ENCODE results near the gene PIGZ.

The PIGZ gene

DNA sequence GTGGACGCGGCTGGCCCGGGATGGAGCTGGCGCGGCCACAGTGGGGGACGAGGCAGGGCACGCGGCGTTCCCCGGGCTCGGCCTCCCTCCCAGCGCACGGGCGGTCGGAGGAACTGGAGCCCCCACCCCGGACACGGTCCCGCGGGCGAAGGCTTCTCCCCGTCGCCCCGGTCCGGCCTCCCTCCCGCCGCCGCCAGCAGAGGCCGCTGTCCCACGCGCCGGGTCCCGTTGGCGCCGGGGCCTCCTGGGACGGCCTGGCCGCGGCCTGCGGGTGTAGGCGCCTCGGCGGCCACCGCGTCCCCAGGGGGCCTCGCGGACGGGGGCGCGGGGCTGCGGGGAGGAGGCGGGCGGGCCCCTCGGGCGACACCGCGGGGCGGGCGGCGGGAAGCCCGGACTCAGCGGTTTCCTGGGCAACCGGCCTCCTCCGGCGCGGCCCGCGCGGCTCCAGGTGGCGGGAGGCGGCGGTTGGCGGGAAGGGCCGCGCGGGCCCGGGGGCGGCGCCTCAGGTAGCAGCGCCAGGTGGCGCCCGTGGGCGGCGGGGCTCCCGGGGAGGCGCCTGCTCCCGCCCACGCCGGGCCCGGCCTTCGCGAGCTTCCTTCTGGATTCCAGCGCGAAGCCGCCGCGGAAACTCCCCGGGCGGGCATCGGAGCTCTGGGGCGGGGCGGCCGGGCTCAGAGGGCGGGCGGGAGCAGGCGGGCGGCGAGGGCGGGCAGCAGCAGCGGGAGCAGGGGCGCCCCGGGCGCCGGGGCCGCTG, 34.2 kb upstream of the PIGZ start:
- H3K9me3 ChIP-seq (ENCODE audit: severe bottlenecking), result no peaks in the 10 kb centered on the region
- H3K27me3 ChIP-seq (ENCODE audit: insufficient read depth, low read depth, severe bottlenecking), result no peaks in the 10 kb centered on the region
- peak; percentile 56 for TF ChIP-seq CTCF (IDR thresholded peaks at IDR 0.05; ENCODE audit: low read depth, low read length)
- peak; percentile 62 for DNase-seq
- peak overlapping the region; percentile 81 for H3K27ac ChIP-seq
- no peaks in the 10 kb centered on the region for H3K36me3 ChIP-seq
- H3K4me3 ChIP-seq (ENCODE audit: low read depth, low read length), result peak overlapping the region; percentile 52; the same call in 1 of the 2 replicates

DNA sequence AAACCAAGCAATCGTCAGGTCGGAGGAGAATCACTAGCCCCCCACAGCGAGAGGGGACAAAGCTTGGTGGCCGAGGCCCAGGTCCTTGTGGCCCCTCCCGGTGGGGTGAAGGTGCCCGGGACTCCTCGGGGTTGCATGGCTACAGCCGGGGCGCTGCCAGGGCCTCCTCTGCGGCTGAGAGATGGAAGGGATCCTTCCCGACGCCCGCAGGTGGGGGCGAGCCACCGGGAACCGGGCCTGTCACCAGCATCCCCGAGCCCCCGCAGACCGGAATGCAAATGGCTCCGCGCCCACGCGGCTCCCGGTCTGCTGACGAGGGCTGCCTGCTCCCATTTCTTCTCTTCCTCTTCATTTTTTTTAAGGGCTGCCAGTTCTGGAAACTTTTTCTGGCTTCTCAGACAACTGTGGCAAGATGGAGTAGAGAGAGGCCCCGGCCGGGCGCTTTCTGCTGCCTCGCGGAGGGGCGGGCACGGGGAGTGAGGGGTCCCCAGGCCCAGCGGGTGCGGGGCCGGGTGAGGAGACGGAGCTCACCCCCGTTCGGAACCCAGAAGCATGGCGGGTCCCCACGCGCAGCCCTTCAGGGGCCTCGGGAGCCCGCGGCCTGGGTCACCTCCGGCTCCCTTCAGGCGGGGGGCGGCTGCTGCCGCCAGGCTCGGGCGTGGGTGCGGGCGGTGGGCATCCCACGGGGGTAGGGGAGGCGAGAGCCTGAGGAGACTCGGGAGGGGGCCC, 33.5 kb upstream of the PIGZ start:
- TF ChIP-seq CTCF (IDR thresholded peaks at IDR 0.05; ENCODE audit: low read depth, low read length), result no peak
- no peaks in the 10 kb centered on the region for H3K9me3 ChIP-seq (ENCODE audit: severe bottlenecking)
- H3K27ac ChIP-seq, result peak overlapping the region; percentile 59
- H3K4me3 ChIP-seq (ENCODE audit: low read depth, low read length), result no peak overlapping the region
- no peaks in the 10 kb centered on the region for H3K36me3 ChIP-seq
- DNase-seq, result no peak
- no peaks in the 10 kb centered on the region for H3K27me3 ChIP-seq (ENCODE audit: insufficient read depth, low read depth, severe bottlenecking)

GRCh38 chr3:197001106-197001971, 32.7 kb upstream of the PIGZ start:
- Histone ChIP-seq H3K9me3 (ENCODE audit: severe bottlenecking) (no peaks in the 10 kb centered on the region), H3K4me3 (ENCODE audit: low read depth, low read length) (no peak overlapping the region), H3K36me3 (no peaks in the 10 kb centered on the region), H3K27me3 (ENCODE audit: insufficient read depth, low read depth, severe bottlenecking) (no peaks in the 10 kb centered on the region), H3K27ac (no peak overlapping the region)
- DNase-seq, result no peak
- TF ChIP-seq CTCF (IDR thresholded peaks at IDR 0.05; ENCODE audit: low read depth, low read length), result no peak

GRCh38 chr3:197000211-197000610, 31.6 kb upstream of the PIGZ start:
- no peak for TF ChIP-seq CTCF (IDR thresholded peaks at IDR 0.05; ENCODE audit: low read depth, low read length)
- Histone ChIP-seq H3K4me3 (ENCODE audit: low read depth, low read length) (no peak overlapping the region), H3K36me3 (no peaks in the 10 kb centered on the region), H3K9me3 (ENCODE audit: severe bottlenecking) (no peaks in the 10 kb centered on the region), H3K27ac (no peak overlapping the region), H3K27me3 (ENCODE audit: insufficient read depth, low read depth, severe bottlenecking) (no peaks in the 10 kb centered on the region)
- no peak for DNase-seq

- no peaks in the 10 kb centered on the region for H3K36me3 ChIP-seq
- no peak for DNase-seq
- H3K4me3 ChIP-seq (ENCODE audit: low read depth, low read length), result no peak overlapping the region
- TF ChIP-seq CTCF (IDR thresholded peaks at IDR 0.05; ENCODE audit: low read depth, low read length), result no peak
- no peaks in the 10 kb centered on the region for H3K27me3 ChIP-seq (ENCODE audit: insufficient read depth, low read depth, severe bottlenecking)
- no peaks in the 10 kb centered on the region for H3K9me3 ChIP-seq (ENCODE audit: severe bottlenecking)
- no peak overlapping the region for H3K27ac ChIP-seq
These were observed 30.5 kb upstream of the PIGZ start for GRCh38 chr3:196998966-196999760.
